HG03025 (cell line): ENCODE data around the gene PFN1.
"Not testable (repeated sequence)": the region's sequence is repeated elsewhere in the genome, so short reads cannot be mapped to it uniquely, and the experiment has no call there.

Experiments used
- ATAC-seq: cut with Tn5 transposase; IDR thresholded peaks from one replicate; pipeline ENCODE4 v1.9.1; 2021; ENCODE audit warnings: mild to moderate bottlenecking, moderate library complexity; ENCODE audit not compliant: unreplicated experiment, low FRiP score

The PFN1 gene

DNA sequence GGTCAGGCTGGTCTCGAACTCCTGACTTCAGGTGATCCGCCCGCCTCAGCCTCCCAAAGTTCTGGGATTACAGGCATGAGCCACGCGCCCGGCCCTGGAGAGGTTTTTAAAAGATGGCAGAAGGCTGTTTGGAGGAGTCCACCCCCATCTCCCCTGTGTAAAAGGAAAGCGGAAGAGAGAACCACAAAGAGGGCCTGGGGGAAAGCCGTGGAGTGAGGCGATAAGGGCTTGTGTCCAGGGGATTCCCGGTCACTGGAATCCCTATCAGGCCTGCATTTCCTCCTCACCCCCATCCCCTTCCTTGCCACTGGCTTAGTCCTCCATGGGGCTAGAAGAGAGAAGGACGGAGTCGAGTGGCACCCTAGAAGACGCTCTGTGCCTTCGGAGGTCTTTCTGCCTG lies 16.4 kb downstream of the PFN1 start, which contains the start of gene GP1BA:
GP1BA (plus strand) TSS at position 315 of the 400 bp plus-strand sequence. CDS start 328 bp downstream, outside the sequence.
- no peak for ATAC-seq

DNA sequence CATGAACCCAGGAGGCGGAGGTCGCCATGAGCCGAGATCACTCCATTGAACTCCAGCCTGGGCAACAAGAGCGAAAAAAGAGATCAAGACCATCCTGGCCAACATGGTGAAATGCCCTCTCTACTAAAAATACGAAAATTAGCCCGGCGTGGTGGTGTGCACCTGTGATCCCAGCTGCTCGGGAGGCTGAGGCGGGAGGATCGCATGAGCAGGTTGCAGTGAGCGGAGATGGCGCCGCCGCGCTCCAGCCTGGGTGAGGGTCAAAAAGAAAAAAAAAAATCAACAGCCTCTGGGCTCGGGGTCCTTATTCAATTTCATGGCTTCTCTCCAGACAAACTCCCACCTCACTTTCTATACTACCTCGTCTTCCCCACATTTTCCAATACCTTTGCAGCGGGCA lies 19.4 kb downstream of the PFN1 start:
- ATAC-seq, result no peak

DNA sequence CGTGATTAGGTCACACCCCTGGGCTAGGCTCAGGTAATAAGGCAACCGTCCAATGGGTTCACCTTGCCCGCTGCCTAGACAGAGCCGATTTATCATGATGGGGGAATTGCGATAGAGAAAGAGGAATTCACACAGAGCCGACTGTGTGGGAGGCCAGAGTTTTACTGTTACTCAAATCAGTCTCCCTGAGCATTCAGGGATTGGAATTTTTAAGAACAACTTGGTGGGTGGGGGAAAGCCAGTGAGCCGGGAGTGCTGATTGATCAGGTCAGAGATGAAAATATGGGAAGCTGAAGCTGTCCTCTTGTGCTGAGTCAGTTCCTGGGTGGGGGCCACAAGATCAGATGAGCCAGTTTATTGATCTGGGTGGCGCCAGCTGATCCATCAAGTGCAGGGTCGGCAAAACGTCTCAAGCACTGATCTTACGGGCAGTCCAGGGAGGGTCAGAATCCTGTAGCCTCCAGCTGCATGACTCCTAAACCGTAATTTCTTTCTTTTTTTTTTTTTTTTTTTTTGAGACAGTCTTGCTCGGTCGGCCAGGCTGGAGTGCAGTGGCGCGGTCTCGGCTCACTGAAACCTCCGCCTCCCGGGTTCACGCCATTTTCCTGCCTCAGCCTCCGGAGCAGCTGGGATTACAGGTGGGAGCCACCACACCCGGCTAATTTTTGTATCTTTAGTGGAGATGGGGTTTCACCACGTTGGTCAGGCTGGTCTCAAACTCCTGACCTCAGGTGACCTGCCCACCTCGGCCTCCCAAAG lies 21.6 kb downstream of the PFN1 start:
- ATAC-seq, result not testable (repeated sequence)

DNA sequence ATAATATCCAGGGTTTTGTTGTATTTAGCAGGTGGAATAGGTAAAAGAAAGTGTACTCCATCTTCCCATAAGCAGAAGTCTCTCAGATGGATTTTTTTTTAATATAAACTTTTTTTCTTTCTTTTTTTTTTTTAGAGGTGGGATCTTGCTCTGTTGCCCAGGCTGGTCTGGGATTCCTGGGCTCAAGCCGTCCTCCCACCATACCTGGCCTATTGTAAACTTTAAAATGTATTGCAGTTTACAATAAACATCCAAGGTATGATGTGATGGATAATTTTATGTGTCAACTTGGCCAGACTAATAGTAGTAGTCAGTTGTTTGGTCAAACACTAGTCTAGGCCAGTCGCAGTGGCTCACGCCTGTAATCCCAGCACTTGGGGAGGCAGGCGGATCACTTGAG lies 27.0 kb downstream of the PFN1 start:
- no peak for ATAC-seq

DNA sequence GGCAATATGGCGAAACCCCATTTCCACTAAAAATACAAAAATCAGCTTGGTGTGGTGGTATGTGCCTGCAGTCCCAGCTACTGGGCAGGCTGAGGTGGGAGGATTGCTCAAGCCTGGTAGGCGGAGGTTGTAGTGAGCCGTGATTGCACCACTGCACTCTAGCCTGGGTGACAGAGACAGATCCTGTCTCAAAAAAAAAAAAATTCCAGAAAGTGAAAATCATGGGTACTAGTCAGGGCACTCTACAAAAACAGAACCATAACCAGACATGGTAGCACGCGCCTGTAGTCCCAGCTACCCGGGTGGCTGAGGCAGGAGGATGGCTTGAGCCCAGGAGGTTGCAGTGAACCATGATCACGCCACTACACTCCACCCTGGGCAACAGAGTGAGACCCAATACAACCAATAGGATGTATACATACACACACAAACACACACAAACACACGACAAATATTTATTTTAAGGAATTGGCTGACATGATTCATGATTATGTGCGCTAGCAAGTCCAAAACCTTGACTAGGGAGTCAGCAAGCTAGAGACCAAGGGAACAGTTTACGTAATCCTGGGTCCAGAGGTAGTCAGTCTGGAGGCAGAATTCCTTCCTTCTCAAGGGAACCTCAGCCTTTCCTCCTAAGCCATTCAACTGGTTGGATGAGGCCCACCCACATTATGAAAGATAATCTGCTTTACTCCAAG lies 27.8 kb downstream of the PFN1 start:
- ATAC-seq, result no peak

DNA sequence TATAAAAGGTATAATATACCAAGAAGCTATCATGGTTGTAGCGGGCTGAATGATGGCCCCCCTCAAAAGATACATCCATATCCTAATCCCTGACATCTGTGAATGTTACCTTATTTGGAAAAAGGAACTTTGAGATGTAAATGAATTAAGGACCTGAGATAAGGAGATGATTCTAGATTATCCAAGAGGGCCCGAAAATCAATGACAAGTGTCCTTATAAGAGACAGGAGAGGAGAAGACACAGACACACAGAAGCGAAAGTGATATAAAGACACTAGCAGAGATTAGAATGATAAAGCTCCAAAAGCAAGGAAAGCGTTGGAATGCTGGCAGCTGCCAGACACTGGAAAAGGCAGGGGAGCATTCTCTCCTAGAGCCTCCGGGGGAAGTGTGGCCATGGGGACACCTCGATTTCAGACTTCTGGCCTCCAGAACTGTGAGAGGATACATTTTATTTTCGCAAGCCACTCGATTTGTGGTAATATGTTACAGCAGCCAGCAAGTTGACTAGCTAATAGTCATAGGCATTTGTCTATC lies 28.8 kb downstream of the PFN1 start:
- ATAC-seq, result no peak

DNA sequence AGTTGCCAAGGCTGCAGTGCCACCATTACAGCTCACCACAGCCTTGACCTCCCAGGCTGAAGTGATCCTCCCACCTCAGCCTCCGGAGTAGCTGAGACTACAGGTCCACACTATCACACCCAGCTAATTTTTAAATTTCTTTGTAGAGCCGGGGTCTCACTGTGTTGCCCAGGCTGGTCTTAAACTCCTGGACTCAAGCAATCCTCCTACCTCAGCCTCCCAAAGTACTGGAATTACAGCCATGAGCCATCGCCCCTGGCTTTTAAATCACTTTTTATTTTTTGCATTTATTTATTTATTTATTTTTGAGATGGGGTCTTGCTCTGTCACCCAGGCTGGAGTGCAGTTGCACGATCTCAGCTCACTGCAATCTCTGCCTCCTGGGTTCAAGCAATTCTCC lies 33.8 kb downstream of the PFN1 start:
- ATAC-seq, result not testable (repeated sequence)

DNA sequence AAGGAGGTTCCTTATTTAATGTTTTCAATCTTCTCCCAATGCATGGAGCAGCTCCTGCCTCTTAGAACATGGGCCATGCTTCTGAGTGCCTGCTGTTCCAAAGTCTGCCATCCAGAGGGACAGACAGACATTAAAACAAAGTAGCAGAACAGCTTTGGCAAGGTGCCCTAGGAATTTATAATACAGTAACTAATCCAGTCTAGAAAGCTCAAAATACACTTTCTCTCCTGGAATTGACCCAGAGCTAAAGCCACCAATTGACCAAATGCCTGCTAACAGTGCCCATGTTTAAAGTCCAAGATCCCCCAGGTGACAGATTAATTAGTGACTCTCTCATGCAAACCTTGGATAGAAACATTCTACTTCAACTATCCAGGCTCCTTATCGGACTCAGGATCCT lies 34.3 kb downstream of the PFN1 start:
- no peak for ATAC-seq

DNA sequence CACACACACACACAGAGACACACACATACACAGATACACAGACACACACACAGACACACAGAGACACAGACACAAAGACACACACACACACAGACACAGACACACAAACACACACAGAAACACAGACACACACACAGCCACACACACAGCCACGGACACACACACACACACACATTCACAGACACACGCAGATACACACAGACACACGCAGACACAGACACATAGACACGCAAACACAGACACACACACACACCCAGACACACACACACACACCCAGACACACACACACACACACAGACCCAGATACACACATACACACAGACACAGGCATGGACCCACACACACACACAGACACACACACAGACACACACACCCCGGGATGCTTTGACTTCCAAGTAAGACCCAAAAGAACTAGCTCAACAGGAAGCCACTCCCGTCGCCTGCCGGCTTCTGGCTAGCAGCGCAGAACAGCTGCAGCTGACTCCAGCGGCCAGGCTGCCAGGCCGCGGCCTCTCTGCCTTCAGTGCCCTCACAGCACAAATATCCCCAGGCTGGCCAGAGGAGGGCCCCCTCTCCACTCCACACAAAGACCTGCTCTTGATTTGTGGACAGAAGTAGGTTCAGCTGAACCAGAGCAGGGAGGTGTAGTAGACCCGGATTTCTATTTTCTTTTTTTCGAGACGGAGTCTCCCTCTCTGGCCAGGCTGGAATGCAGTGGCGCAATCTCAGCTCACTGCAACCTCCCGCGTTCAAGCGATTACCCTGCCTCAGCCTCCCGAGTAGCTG lies 39.4 kb downstream of the PFN1 start:
- no peak for ATAC-seq

DNA sequence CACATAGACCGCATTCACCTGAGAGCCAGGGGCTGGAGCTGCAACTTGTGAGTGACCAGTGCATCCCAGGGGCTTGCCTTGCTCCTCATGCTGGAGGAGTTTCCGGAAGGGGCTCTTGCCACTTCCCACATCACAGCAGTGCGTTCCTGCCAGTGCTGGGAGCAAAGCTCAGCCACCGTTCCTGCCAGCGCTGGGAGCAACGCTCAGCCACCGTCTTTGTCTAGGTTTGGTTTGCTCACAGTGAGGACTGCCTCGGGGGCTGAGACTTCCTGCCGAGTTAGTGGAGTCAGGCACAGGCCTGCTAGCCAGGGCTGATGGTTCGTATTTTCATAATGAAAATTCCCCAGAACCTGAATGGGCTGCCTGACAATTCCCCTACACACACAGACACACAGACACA lies 40.0 kb downstream of the PFN1 start:
- no peak for ATAC-seq

DNA sequence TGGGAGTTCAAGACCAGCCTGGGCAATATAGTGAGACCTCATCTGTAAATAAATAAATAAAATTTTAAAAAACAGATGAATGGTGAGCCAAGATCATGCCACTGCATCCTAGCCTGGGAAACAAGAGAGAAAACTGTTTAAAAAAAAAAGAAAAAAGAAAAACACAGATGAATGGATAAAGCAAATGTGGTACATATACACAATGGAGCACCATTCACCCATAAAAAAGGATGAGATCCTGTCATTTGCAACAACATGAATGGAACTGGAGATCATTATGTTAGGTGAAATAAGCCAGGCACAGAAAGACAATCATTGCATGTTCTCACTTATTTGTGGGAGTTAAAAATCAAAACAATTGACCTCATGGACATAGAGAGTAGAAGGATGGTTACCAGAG lies 41.7 kb downstream of the PFN1 start:
- ATAC-seq, result not testable (repeated sequence)

DNA sequence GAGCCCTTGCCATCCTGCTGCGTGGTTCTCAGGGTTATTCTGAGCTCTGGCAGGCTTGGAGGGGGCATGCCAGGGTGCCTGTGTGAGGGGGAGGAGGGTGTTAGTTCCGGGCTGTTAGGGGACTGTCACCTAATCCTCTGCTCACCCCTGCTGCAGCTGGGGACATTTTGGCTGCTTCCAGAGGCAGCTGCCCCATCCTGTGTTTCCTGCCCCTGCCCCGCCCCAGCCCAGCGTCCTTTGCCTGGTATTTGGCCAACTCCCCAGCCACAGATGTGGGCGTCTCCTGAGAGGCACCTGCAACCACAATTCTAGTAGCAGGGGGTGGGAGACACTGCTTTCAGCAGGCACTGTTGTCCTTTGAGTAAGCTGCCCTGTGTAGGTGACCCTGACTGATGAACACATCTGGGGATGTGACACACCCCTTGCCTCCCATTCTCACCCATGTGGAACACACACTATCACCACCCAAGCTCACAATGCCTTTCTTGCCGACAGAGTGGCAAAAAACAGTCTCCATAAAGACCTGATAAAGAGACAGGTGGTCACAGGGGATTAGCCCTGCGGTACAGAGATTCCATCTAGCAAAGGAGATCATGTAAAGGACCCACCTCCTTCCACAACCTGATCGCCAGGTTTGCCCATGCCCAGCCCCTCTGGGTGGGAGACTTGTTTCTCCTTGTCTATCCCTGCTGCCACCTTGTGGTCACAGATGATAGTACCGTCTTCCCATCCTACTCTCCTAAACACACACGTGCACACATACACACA lies 45.1 kb downstream of the PFN1 start, which contains the start of gene CHRNE:
CHRNE (minus strand) TSS at position 48 of the 768 bp plus-strand sequence; CDS start at position 13, 35 bp downstream.
- ATAC-seq, result no peak

DNA sequence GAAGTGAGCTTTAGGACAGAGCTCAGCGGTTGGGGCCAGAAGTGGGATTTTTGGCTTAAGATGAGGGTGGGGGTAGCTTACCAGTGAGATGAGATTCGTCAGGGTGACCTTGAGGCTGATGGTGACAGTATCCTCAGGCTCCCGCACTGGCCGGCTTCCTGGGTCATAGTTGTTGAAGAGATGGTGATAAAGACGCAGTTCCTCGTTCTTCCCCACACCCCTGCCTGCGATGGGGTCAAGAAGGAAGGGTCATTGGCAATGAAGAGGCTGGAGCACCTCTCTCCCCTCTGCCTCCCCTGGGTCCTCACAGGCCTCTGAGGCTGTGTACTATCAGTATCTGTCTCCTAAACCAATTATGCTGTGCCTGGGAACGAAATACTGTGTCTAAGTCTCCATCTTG lies 45.8 kb downstream of the PFN1 start:
- no peak for ATAC-seq

DNA sequence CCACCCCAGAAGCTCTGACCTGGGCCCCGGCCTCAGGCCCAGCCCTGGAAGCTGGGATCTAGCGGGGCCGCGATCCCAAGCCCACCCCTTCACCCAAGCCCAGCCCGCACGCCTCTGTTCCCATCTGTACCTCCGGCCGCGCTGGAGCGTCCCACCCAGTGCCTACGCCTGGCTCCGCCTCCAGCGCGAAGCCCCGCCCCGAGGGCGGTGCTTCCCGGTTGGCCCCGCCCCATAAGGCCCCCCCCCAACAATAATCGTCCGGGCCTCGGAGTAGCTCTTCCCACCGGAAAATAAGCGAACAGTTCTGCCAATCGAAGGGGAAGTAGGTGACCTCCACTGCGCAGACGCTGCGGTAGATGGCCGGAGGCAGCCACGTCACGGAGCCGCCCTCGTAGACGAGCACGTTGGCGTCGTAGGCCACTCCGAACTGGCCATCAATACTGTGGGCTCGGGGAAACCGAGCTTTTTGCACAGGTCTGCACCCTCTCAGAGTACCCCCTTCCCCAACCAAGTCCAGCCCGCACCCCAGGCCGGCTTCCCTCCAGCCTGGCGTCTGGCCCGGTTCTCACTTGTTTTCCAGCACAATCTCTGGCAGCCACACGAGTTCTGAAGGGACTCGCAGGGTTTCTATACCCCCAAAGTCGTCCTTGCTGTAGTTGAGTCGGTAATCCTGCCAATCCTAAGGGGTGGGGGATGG lies 46.5 kb downstream of the PFN1 start:
- ATAC-seq, result no peak

DNA sequence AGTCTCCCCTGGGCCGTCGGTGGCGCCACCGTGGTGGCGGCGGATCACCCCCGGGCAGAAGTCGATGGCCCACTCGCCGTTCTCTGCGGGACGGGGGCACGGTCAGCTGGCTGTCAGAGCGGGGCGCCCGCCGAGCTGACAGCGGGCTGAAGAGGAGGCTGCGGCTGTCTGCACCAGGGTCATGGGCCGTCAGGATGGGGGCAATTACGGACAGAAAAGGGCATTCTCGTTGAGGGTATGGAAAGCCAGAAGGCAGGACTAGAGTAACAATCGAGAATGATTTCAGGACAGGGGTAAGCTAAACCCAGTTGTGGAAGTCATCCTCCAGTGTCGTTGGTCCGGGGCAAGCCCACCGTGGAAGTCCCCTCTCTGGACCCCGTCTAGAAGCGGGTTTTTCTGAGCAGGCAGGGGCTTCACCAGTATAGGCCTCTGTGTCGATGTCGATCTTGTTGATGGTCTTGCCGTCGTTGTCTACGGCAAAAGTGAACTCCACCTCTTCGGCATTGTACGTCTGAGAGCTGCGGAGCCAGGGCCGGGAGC lies 47.2 kb downstream of the PFN1 start:
- ATAC-seq, result no peak

DNA sequence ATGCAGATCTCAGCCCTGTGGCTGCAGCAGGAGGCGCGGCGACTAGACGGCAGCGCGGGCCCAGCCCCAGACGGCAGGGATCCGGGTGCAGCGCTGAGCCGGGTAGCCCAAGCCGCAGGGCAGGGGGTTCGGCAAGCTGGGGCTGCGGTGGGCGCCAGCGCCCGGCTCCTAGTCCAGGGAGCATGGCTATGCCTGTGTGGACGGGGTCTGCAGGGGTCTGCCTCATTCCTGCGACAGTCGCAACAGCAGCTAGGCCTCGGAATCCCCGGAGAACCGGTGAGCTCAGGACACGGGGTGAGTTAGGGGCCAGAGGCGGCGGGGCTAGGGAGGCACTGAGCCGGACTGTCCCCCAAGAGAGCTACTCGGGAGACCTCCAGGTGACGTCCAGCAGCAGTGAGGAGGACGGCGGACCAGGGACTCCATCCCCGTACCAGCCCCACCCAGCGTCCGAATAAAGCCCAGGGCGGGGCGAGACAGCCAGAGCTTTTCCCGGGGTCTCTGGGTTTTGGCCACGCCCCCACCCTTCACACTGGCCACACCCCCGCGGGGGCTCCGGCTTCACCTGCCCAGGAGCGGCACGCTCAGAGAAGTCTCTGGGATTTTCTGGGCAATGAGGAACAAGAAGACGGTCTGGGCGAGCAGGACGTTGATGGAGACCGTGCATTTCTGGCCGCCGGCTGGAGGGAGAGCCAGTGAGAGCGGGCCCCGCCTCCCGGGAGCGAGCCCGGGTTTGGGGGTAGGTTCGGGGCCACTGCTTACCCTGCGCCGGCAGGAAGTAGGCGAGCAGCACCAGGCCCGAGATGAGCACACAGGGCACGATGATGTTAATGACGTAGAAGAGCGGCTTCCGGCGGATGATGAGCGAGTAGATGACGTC lies 47.9 kb downstream of the PFN1 start:
- ATAC-seq, result no peak

DNA sequence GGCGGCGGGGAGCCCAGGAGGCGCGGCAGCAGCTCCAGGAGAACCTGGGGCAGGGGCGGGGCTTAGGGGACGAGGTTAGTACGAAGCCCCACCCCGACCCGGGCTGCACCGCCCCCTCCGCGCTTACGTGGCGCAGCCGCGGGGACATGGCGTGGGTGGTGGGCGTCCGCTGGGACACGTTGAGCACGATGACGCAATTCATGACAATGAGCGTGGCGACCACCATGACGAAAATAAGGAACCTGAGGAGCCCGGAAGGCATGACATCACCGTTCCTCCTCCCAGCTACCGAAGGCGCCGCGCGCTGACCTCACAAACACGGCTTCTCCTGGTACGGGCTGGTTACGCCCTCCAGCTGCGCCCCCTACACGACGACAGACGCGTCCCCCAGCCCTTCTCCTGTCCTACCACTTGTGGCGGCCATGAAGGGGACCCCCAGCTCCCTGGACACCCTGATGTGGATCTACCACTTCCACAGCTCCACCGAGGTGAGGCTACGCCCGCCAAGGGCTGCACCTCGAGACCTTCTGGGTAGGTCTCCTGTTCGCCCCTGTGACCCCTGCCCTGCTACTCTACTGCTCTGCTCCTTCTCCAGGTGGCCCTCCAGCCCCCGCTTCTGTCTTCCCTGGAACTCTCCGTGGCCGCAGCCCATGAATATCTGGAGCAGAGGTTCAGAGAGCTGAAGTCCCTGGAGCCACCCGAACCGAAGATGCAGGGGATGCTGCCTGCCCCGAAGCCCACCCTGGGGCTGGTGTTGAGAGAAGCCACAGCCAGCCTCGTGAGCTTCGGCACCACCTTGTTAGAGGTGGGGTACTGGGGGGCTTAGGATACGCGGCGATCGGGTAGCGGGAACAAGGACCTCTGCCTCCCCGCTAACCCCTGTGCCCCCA lies 48.7 kb downstream of the PFN1 start, which contains the start of gene C17orf107:
C17orf107 (plus strand) TSS at position 196 of the 890 bp plus-strand sequence; CDS start at position 423, 227 bp downstream.
- ATAC-seq, result peak; percentile 47
